Cardiac muscle cell (in vitro differentiated cells and primary cell): ENCODE measurements around the gene PGLYRP1. TPM values are rescaled to one million over a fixed set of nuclear protein-coding genes. Genes with fewer than 3 reads are reported as not detected.

Experiments used
- DNase-seq, 2 donors: peaks; one replicate each; pipeline versions ENCODE4 v3.0.0 to v3.0.0-alpha.2; 2010 to 2017; ENCODE audit warnings: low read depth in 1 of 2, low spot score in 1 of 2
- H3K27ac ChIP-seq: fragments of 200-600 bp; sonication (generic); 2 replicates; pipeline ENCODE4 v1.5.1; 2016
- H3K27me3 ChIP-seq: fragments of 200-600 bp; sonication (generic); 2 replicates; pipeline ENCODE4 v1.6.0; 2016; ENCODE audit warnings: control low read depth
- H3K36me3 ChIP-seq: fragments of 200-600 bp; sonication (generic); 2 replicates; pipeline ENCODE4 v1.5.1; 2016; ENCODE audit warnings: control low read depth
- H3K4me1 ChIP-seq: fragments of 200-600 bp; sonication (generic); 2 replicates; pipeline ENCODE4 v1.8.1; 2017; ENCODE audit warnings: low read depth, mild to moderate bottlenecking, mixed run types
- H3K4me3 ChIP-seq: fragments of 200-600 bp; sonication (generic); 2 replicates; pipeline ENCODE4 v1.5.1; 2016; ENCODE audit warnings: mild to moderate bottlenecking
- H3K9me3 ChIP-seq: fragments of 200-600 bp; sonication (generic); 2 replicates; pipeline ENCODE4 v1.5.1; 2017; ENCODE audit warnings: low read depth, mild to moderate bottlenecking, control low read depth
- CTCF ChIP-seq: IDR thresholded peaks from 2 replicates; pipeline ENCODE4 v1.5.1; 2012; ENCODE audit warnings: low read depth, mild to moderate bottlenecking, low read length
- polyA plus RNA-seq: library from polyadenylated mRNA; unstranded; fragments of >200 nt; fragmentation: Nextera tagmentation; extraction: Ambion mirVana; gene quantifications from 2 replicates; pipeline ENCODE4 v1.2.1, GENCODE V29; 2016
- total RNA-seq: library from RNA; depleted of rRNA; stranded (reverse); fragments of >200 nt; gene quantifications from 2 replicates; pipeline ENCODE4 v1.2.3, GENCODE V29; 2016

PGLYRP1 gene
- total and polyA plus RNA-seq, 2 experiments from 2014 or later, result 0.20 TPM; not detected in 1

DNA sequence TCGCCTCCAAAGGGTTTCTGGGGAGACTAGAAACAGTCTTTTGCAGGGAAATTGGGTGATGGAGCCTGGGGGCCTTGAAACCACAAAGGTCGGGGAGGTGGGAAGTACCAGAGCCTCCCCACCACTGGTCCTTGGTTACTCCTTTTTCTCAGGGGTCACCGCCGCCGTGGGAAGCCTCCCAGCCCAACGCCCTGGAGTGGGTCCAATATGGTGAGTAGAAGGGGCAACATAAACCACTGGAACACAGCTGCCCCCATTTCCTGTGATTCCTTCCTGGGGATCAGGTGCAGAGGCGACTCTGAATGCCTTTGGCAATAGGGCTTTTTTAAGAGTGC is 5.8 kb downstream of the PGLYRP1 start:
- no peak for DNase-seq
- no peak overlapping the region for H3K4me3 ChIP-seq
- H3K27ac ChIP-seq, result no peak overlapping the region
- no peaks in the 10 kb centered on the region for H3K36me3 ChIP-seq
- TF ChIP-seq CTCF, result no peak
- H3K9me3 ChIP-seq, result no peaks in the 10 kb centered on the region
- H3K27me3 ChIP-seq, result peaks cover 36% of the 10 kb centered on the region
- no peaks in the 10 kb centered on the region for H3K4me1 ChIP-seq

- Histone ChIP-seq H3K27me3 (peaks cover 36% of the 10 kb centered on the region), H3K27ac (no peak overlapping the region), H3K9me3 (no peaks in the 10 kb centered on the region), H3K4me3 (peak overlapping the region; percentile 50), H3K4me1 (no peaks in the 10 kb centered on the region), H3K36me3 (no peaks in the 10 kb centered on the region)
- DNase-seq, result peak; percentile 83 to 92
- TF ChIP-seq CTCF, result peak; percentile 72
Observed at GRCh38 chr19:46016426-46017094, 6.3 kb downstream of the PGLYRP1 start.

DNA sequence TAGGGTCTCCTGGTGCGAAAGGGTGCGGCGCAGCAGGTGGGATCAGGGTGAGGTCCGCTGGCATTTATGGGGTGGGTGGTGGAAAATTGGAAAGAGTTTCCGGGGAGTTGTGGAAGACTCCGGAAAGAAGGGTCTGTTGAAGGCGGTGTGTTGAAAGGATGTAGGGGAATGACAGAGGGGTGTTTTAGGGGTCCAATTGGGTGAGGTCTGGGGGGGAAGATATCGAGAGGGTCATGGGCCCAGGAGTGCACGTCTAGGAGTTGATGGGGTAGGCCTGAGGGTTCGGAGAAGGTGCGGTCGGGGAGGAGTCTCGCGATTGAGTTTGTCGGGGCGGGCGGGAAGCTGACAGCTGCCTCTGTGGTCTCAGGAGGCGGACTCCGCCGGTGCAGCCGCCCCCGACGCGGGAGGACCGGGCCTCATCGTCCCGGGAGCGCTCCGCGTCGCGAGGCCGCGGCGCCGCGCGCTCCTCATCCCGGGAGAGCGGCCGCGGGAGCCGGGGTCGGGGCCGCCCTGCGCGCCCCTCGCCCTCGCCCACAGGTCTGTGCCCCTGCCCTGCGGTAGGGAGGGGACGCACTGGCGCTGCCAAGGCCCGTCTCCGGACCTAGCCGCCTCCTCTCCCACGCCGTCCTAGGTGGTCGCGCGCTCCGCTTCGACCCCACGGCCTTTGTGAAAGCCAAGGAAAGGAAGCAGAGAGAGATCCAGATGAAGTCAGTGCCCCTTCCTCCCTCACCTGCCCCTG is 7.0 kb downstream of the PGLYRP1 start:
- Histone ChIP-seq H3K9me3 (no peaks in the 10 kb centered on the region), H3K4me1 (no peaks in the 10 kb centered on the region), H3K27me3 (peaks cover 36% of the 10 kb centered on the region), H3K27ac (no peak overlapping the region), H3K36me3 (no peaks in the 10 kb centered on the region), H3K4me3 (peak overlapping the region; percentile 50)
- DNase-seq, result peak in 1 of 2 donors; percentile 28
- no peak for TF ChIP-seq CTCF

GRCh38 chr19:46014941-46015686 is 7.7 kb downstream of the PGLYRP1 start:
- Histone ChIP-seq H3K4me3 (peak overlapping the region; percentile 23), H3K27ac (no peak overlapping the region)

More at GRCh38 chr19:46014941-46015686, 7.7 kb downstream of the PGLYRP1 start:
- no peaks in the 10 kb centered on the region for H3K36me3 ChIP-seq
- peaks cover 36% of the 10 kb centered on the region for H3K27me3 ChIP-seq
- DNase-seq, result peak; percentile 46 to 77
- H3K4me1 ChIP-seq, result no peaks in the 10 kb centered on the region
- TF ChIP-seq CTCF, result no peak
- H3K9me3 ChIP-seq, result no peaks in the 10 kb centered on the region
